IPS DF 19.7 (cell line): ENCODE data around the gene FAR1.
A peak's percentile ranks its signal among the peaks of the same experiment; 100 is the strongest.
"Not testable (repeated sequence)": the region's sequence is repeated elsewhere in the genome, so short reads cannot be mapped to it uniquely, and the experiment has no call there.

Experiments
- DNase-seq: peaks from one replicate; pipeline ENCODE4 v3.0.0-alpha.2; 2013; ENCODE audit warnings: low read depth, low spot score

The FAR1 gene

DNA sequence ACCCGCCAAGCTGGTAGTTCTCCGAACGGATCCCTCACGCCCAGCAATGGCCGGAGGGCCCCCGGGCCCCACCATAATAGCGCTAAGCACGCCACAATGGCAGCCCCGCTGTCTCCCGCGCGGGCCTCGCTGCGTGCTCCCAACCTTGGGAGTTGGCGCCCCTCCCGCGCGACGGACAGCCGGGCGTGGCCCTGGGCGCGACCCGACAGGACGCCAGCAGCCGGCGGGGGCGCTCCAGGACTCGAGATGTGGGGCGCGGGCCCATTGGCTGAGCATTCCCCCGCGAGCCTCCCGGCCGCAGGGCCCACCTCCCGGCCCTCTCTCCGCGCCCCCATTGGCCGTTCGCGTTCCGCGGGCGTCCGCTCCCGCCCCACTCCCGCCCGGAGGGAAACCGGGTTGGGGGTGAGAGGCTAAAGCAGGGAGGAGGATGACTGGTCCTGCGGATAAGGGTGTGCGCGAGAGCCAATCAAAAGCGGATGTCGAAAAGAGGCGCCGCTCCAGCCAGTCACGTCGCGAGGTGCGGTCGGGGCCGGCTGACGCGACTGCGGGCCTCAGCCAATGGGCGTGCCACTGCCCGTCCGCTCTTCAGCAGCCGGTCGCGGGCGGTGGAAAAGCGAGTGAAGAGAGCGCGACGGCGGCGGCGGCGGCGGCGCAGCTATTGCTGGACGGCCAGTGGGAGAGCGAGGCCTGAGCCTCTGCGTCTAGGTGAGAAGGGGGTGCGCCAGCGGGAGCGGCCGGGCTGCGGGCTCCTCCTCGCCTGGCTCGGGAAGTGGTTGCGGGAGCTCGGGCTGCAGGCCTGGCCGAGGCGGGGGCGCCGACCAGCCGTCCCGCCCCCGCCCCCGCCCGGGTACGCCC lies at the start of gene FAR1:
Gene FAR1, plus strand, starts transcription at position 567 of the 855 bp plus-strand sequence. CDS start 26,098 bp downstream, outside the sequence.
- peak; percentile 95 for DNase-seq

- DNase-seq = no peak
These were observed 48.4 kb upstream of the FAR1 start for GRCh38 chr11:13620063-13620462.

DNA sequence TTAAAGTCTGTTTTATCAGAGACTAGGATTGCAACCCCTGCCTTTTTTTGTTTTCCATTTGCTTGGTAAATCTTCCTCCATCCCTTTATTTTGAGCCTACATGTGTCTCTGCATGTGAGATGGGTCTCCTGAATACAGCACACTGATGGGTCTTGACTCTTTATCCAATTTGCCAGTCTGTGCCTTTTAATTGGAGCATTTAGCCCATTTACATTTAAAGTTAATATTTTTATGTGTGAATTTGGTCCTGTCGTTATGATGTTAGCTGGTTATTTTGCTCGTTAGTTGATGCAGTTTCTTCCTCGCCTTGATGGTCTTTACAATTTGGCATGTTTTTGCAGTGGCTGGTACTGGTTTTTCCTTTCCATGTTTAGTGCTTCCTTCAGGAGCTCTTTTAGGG lies 41.6 kb upstream of the FAR1 start:
- not testable (repeated sequence) for DNase-seq

- DNase-seq = not testable (repeated sequence)
These were observed 39.8 kb upstream of the FAR1 start for GRCh38 chr11:13628634-13629033.

DNA sequence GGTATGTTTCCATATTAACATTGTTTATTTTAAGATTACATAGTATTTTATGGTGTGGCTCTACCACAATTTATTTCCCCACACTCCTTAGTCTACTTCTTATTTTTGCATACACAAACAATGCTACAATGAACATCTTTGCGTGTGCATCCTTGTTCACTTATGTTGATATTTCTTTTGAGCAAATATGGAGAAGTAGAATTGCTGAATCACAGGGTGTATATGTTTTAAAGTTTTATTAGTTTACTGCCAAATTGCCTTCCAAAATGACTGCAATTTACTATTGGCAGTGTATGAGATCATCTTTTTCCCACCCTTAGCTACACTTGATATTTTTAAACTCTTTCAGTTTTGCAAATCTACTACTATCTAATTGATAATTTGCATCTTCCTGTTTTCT lies 38.7 kb upstream of the FAR1 start:
- DNase-seq = no peak

DNA sequence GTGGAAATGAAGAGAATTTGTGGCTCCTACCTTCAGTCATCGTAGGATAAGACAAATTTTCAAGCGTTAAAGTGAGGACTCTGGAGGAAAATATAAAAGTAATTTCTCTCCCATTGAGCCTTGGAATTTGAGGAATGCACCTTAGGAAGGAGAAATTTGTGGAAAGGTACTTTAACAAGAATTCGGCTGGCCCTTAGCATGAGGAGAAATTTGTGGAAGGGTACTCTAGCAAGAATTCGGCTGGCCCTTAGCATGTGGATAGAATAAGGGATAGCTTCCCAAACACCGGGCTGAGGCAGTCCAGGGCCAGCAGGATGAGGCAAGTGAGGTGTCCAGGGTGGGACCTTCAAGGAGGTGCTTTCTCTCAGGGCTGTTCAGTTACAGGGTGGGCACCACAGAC lies 33.2 kb upstream of the FAR1 start:
- no peak for DNase-seq

DNA sequence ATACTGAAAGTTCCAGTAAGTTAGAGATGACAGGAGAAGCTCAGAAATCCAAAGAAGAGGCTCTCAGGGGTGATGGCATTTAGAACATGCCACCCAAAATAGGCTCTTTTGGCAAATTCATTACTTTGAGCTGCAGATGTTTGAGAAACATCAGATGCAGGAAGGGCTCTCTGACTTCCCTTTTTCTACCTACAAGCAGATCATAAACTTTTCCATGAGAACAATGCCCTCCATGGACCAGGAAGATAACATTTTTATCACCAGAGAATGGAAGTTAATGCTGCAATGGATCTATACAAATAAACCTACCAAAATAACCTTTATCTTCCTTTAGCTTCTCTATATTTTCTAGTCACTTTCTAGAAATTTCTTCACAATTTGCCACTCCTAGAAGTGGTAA lies 32.7 kb upstream of the FAR1 start:
- DNase-seq = no peak

- no peak for DNase-seq
These were observed 31.1 kb upstream of the FAR1 start for GRCh38 chr11:13637125-13638069.

- no peak for DNase-seq
These were observed 30.0 kb upstream of the FAR1 start for GRCh38 chr11:13638422-13638821.

DNA sequence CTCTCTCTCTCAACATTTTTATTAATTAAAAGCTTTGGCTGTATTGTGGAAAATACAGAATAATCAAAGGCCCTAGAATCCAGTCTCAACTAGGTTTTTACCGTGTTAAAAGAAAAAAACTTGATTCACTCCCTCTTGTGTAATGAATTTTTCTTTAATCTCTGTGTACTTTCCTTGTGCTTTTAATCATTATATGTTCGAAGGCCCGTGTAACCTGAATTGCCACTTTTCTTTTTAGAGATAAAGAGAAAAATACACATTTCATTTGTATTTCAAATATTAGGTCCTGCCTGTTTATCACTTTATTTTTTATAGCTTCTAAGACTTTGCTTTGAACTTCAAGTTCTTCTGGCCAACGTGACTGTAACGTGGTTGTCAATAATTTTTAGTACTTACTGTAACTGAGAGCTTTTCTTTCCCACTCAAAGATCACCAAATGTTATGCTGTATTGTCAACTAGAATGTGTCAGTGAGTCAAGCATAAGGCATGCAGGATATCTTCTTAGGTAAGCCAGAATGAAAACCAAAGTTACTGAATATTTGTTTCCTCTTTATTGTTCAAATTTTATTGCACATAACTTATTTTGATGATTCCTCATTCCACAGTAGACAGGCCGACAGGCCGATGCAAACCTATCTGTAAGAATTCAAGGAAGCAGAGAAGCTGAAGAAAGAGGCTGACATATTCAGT lies 23.3 kb upstream of the FAR1 start:
- DNase-seq = no peak

DNA sequence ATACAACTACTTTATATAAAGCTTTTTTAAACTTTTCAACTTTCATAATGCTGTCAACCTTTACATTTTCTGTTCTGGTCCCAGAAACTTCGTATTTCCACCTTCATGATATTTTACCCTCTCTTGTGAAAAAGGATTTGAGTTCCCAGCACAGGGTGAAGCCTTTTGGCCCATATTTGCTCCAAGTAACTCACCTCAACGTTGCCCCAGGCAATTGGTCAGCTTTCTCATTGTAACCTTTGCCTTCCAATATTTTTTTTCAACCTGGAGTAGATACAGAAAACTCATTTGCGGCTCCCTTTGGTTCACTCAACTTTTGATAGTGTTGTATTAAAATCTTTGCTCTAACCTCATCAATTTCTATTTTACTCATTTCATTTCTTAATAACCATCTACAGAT lies 21.1 kb upstream of the FAR1 start:
- DNase-seq = no peak

DNA sequence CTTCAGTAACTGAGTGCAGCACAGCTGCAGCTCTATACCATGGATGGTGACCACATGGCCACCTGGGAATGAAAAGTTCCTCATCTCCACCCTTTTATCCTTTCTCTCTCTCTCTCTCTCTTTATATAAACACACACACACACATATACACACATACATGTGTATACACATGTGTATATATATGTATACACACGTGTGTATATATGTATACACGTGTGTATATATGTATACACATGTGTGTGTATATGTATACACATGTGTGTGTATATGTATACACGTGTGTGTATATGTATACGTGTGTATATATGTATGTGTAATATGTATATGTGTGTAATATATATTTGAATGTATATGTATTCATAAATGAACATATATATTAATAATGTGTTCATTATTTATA lies 18.8 kb upstream of the FAR1 start:
- DNase-seq = no peak

- not testable (repeated sequence) for DNase-seq
These were observed 17.0 kb upstream of the FAR1 start for GRCh38 chr11:13651515-13651914.

GRCh38 chr11:13661074-13661623 lies 7.3 kb upstream of the FAR1 start:
- no peak for DNase-seq

DNA sequence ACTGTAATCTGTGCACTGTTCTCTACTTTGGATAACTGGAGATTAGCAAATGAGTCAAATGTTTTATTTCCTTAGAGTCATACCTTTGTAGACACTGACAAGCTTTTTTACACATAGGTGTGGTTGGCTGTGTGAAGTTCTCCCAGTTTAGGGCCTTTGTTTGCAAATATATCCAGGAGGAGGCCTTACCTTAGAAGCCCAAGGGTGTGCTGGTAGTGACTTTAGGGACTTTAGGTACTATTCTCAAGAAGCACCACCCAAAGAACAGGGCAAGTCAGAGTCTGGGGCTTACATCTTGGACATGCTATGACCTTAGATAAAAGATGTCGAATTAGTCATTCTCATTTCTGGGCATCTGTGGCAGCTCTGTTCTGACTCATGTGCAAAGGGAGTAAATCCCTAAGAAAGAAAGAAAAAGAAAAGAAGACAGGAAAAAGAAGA lies 4.8 kb upstream of the FAR1 start:
- DNase-seq = no peak

- no peak for DNase-seq
These were observed 4.1 kb upstream of the FAR1 start for GRCh38 chr11:13664351-13664750.

- no peak for DNase-seq
These were observed 1.8 kb upstream of the FAR1 start for GRCh38 chr11:13666708-13667107.

DNA sequence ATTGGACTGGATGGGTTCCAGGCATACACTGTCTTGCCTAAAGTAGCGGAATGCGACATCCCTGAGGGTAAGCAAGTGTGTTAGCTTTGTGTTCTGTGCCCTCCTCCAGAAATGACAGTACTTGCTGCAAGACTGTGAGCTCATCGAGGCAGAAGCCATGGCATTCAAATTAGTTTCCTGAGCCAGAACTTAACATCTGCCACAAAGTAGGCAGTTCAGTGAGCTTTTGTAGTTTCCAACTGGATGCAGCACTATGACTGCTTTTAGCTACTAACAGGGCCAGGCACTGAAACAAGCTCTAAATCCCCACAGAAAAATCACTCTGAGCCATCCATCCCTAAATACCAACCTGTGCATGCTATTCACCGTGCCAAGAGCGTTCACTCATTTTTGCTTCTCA lies 1.2 kb upstream of the FAR1 start:
- no peak for DNase-seq

- no peak for DNase-seq
These were observed 720 bp upstream of the FAR1 start for GRCh38 chr11:13667795-13668101.

- no peak for DNase-seq
These were observed 571 bp downstream of the FAR1 start for GRCh38 chr11:13668957-13669521.
